Measurements from ENCODE around the gene TMEM97.
A peak's percentile ranks its signal among the peaks of the same experiment; 100 is the strongest.

TMEM97 gene

DNA sequence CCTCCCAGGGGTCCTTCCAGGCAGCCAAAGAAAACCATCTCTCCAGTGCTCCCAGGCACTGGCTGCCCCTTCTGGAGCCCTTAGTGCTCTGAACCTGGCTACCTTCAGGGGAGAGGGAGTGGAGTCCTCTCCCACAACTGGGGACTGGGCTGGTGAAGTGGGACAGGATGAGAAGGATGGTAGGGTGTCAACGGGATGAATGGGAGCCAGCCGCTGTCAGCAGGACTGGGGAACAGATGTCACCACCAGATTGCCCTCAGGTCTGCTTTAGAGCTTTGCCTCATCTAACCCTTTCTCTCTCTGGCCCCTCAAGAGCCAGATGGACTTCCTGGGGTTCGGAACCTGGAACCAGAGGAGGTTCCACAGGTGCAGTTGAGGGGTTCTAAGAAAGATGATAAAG, 46.5 kb downstream of the TMEM97 start:
- DNase-seq (ENCODE audit: low spot score) = no peak

DNA sequence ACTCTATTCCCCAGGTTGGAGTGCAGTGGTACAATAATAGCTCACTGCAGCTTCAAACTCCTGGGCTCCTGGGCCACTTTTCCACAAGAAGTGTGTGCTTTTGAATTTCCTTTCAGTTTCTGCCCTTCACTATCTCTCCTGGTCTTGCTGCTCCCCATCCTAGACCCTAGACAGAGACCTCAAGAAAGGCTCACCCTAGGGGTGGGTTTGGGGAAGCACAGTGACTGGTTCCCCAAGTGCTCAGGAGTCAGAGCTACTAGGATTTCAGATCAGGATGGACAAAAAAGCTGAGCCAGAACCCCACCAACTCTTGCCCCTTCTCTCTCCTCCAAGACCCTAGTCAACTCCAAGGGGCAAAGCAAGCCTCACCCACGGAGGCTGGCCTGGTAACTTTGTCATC, 47.6 kb downstream of the TMEM97 start:
- no peak for DNase-seq (ENCODE audit: low spot score)

DNA sequence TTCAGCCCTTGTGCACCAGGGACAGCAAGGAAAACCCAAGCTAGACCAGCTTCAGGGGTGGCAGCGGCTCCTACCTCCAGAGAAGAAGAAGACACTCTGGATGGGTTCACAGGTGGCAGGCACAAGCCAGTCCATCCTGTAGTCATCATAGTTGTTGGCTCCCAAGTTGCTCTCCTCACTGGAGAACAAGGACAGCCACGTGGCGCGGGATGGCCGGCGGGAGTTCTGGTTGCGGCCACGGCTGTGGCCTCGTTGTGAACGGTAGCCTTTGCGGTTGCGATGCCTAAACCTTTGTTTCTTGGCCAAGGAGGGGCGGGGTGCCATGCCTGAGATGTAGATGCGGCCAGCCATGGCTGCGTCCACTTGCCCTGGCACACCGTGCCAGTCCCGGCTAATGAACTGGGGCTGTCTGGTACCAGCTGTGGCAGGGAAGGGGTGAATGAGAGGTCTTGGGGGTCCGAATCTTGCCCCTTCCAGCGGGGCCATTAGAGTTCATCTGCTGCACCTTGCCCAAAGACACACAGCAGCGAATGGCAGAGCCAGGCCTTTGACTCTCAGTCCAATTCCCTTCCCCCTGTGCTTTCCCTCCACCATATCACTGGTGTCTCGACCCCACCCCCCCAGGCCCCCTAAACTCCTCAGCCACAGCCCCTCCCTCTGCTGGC, 48.8 kb downstream of the TMEM97 start:
- no peak for DNase-seq (ENCODE audit: low spot score)

DNA sequence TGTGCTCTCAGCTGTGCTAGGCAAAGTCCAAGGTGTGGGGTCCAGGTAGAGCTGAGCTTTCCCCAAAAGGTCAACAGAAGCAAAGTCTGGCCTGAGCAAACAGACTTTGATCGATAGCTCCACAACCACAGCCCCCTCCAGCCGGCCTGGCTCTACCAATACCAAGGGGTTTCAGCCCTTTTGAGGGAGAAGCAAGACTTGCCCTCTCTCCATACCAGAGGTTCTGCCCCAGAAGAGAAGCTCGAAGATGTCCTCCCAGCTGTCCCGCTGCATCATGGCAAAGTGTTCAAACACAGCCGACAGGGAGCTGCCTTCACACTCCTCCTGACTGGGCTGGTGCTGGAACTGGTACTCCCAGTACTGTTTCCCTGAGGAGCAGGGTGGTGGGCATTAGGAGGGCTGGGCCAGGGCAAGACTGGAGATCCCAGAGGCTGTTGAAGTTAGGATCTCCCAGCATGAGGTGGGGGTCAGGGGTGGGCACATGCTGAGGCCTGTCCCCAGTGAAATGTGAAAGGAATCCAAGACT, 49.4 kb downstream of the TMEM97 start:
- DNase-seq (ENCODE audit: low spot score) = no peak

DNA sequence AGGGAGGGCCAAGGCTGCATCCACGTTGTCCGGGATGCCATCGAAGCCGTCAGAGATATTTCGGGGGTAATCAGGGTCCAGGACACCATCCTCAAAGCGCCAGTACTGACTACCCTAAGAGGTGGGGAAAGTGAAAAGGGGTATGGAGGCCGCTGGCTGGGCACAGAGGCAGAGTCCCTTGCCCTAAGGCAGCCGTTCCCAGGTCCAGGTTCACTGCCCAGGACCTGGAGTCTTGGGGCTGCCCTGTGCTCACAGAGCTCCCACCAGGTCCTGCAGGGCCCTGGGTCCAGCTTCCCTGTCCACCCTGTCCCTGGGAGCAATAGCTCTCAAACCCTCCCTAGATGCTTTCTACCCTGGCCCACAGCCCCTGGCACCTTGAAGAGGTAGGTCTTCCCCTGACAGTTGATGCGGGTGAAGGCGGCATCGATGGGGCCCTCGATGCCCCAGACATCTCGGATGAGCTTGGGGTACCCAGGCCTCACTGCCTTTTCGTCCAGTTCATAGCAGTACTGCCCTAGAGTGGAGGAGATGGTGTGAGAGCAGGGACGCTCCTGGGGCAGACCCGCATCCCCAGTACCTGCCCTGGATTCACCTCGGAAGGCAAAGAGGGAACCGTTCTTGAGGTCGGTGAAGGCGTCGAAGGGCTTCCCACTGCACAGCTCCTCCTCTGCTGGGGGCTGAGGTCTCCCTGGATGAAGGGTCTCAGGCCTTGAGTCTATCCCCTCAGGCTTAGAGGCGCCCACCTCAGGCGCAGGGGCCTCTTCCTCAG, 50.1 kb downstream of the TMEM97 start:
- DNase-seq (ENCODE audit: low spot score) = no peak

DNA sequence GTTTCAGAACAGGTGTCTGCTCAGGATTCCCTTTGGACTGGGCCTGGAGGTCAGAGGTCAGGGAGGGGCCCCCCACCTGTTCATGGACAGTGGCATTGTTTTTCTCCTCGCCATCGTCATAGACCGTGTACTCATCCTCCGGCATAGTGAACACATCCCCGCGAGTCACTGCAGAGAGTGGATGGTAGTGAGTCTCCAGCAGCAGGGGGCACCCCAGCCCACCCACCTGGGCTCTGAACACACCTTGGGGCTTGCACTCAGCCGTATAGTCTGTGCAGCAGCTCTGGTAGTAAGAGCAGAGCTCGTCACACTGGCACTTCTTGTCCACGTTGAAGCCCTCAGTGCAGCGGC, 50.7 kb downstream of the TMEM97 start:
- DNase-seq (ENCODE audit: low spot score) = no peak

DNA sequence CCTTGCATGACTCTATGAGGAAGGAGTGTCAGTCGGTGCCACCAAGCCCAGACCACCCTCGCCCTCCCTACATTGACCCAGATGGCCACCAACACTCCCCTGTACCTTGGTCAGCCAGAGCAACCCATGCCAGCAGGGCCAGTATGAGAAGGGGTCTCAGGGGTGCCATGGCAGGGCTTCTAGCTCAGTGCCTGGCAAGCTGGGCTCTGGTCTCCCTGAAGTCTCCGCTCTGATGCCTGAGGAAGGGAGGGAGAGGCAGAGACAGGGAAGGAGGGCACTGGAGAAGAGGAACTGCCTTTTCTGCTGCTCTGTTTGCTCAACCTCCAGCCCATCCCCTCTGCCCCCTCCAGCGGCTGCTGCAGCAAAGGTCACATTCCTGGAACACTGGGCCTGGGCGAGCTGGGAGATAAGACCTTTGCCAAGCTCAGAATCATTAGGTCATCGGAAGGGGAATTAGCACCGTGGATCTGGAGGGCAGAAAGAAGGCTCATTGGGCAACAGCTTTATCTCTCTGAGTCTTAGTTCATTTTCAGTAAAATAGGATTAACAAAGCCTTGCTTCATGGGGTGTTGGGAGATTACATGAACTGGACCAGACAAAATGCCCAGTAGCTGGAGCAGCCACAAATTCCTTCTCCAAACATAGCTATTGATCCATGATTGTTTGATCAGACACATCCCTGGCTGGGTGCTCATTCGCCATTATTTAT, 51.2 kb downstream of the TMEM97 start, which contains the start of gene VTN:
TSS of gene VTN (minus strand) at position 273 of the 709 bp plus-strand sequence. CDS start at position 169, 104 bp downstream.
- DNase-seq (ENCODE audit: low spot score) = no peak

DNA sequence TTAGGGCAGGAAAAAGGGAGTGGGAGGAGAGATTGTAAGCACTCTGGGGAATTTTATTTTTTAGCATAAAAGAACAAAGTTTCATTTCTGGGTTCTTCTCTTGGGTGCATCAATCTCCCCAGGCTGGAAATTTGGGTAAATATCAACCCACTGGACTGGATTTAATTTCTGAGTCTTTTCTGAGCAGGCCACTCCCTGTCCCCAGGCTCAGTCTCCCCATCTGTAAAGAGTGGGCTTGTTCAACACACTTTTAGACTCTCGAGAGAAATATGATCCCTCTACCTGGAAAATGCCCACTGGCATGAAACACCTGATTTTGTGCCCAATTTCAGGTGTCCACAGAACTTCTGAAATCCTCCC, 51.7 kb downstream of the TMEM97 start:
- DNase-seq (ENCODE audit: low spot score) = no peak

DNA sequence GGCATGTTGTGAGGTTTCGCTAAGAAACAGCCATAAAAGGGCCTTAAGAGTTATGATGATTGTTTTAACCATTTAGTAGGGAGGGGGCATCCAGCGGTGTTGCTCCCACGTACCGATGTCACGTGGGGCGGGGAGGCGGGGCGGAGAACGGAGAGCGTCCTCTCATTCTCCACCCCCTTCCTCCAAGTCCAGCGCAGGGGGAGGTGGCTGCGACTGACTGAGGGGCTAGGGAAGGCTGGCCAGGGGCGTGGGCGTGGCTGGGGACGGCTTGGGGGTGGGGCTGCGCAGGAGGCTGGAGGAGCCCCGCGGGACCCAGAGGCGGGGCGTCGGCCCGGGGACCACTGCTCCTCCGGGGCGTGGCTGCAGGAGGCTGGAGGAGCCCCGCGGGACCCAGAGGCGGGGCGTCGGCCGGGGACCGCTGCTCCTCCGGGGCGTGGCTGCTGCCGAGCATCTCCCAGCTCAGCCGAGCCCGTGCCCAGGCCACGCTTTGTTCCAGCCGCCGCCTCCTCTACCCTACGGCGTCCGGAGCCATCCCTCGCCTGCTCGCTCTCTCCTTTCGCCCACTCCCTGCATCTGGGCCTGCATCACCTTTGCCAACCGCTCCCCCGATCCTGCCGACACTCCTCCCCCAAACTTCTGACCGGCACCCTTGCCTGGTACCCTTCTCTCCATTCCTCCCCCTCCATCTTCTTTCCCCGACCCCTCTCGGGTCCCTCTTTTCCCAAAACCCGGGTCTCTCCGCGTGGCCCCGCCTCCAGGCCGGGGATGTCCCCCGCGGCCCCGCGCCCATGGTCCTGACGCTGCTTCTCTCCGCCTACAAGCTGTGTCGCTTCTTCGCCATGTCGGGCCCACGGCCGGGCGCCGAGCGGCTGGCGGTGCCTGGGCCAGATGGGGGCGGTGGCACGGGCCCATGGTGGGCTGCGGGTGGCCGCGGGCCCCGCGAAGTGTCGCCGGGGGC, 52.5 kb downstream of the TMEM97 start, which contains the start of gene SARM1:
TSS of gene SARM1 (plus strand) at position 450 of the 958 bp plus-strand sequence. CDS start at position 789, 339 bp downstream.
- DNase-seq (ENCODE audit: low spot score) = peak; percentile 92

DNA sequence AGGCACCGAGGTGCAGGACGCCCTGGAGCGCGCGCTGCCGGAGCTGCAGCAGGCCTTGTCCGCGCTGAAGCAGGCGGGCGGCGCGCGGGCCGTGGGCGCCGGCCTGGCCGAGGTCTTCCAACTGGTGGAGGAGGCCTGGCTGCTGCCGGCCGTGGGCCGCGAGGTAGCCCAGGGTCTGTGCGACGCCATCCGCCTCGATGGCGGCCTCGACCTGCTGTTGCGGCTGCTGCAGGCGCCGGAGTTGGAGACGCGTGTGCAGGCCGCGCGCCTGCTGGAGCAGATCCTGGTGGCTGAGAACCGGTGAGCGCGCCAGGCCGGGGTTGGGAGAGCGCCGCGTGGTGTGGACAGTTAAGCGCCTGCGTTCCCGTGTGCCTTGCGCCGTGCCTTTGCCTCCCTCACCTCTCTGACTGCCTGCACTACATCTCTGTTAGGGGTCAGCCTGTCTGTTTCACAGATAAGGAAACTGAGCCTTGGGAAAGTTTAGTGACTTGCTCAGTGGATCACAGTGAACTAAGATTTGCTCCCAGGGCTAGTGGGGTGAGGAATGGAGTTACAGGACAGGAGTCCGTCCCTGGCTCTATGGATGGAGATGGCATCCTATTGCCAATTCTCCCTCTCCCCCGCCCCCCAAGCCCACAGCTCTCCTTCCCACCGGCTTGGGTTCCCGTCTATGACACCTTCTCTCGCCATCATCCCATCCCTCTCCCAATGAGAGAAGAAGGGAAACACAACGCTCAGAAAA, 53.4 kb downstream of the TMEM97 start:
- DNase-seq (ENCODE audit: low spot score) = peak; percentile 31

DNA sequence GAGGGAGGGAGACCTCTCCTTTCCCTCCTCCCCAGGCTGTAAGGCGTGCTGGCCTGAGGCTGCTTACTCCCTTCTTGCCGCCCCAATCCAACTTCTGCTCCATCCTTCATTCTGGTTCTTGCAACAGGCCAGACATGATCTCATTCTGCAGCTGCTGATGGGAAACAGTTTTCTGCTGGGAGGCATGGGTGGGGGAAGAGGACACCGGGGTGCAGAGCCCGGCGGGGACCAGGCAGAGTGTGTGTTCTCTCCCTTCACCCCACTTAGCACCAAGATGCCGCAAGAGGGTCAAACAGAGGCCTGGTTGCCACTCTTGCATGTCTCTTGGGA, 53.9 kb downstream of the TMEM97 start:
- DNase-seq (ENCODE audit: low spot score) = no peak

All from AG08395 (cell line).